Measurements from ENCODE around the gene CDH15.

DNA sequence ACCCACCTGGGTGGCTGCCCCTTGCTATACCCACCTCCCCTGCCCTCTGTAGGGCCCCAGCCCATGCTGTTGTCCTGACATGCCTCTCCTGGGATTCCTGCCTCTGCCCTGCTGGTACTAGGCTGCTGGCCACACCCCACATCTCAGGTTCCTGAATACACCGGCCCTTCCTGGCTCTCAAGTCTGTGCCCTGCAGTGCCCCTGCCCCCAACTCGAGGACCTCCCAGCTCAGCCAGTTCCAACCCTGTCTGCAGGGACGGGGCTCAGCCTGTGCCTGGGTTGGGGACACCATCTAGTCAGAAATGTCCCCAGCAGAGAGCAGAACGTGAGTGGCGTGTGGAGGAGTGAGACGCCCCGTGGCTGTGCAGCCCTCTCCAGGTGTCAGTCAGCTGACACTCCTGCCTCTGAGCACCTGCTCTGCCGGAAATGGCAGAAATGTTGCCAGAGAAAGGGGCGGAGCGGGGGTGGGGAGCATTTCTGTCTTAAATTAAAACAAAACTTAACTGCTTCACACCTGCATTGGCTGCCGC is 49.2 kb upstream of the CDH15 start:
- TF ChIP-seq, protein P1, sequence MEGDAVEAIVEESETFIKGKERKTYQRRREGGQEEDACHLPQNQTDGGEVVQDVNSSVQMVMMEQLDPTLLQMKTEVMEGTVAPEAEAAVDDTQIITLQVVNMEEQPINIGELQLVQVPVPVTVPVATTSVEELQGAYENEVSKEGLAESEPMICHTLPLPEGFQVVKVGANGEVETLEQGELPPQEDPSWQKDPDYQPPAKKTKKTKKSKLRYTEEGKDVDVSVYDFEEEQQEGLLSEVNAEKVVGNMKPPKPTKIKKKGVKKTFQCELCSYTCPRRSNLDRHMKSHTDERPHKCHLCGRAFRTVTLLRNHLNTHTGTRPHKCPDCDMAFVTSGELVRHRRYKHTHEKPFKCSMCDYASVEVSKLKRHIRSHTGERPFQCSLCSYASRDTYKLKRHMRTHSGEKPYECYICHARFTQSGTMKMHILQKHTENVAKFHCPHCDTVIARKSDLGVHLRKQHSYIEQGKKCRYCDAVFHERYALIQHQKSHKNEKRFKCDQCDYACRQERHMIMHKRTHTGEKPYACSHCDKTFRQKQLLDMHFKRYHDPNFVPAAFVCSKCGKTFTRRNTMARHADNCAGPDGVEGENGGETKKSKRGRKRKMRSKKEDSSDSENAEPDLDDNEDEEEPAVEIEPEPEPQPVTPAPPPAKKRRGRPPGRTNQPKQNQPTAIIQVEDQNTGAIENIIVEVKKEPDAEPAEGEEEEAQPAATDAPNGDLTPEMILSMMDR (IDR thresholded peaks at IDR 0.05; ENCODE audit: low read length), result 0 out of 2 replicates have a peak, but pooled peaks have one; percentile 11
- TF ChIP-seq EZH2 (IDR thresholded peaks at IDR 0.05; ENCODE audit: borderline replicate concordance, low read length), result no peak

Data from OCI-LY1 (cell line).